Endothelial cell of umbilical vein (primary cell): ENCODE results near the gene MED29. TPM values are rescaled to one million over a fixed set of nuclear protein-coding genes. Genes with fewer than 3 reads are reported as not detected.

Source experiments
- BruUV-seq: library from RNA; stranded (reverse); fragments of 400-500 nt; replicated peaks from 2 replicates; lab custom pipeline; 2021; lab: Mats Ljungman, UMichigan
- CTCF ChIA-PET: fragments of 300-600, 350-600 bp; sonication (Branson Sonifier 250); formaldehyde crosslinking; loops from one replicate; lab custom pipeline; 2021; ENCODE audit warnings: antibody characterized with exemption, inconsistent platforms; lab: Charles Lee
- POLR2A ChIA-PET: fragments of 300-600, 350-600 bp; sonication (Branson Sonifier 250); formaldehyde crosslinking; loops from one replicate; lab custom pipeline; 2021; ENCODE audit warnings: antibody characterized with exemption, inconsistent platforms; lab: Charles Lee
- DNase-seq: peaks from one replicate; pipeline ENCODE4 v3.0.0-alpha.2; 2011; ENCODE audit warnings: low read depth, low spot score
- FAIRE-seq: peaks from 2 replicates; lab custom pipeline; 2011; peaks lifted over from hg19 to GRCh38; lab: Jason Lieb, UNC
- H2AFZ ChIP-seq: 2 replicates; pipeline ENCODE4 v1.6.0; 2012; ENCODE audit warnings: low read depth, low read length, control low read depth, inconsistent platforms
- H3K27ac ChIP-seq: 2 replicates; pipeline ENCODE4 v1.5.1; 2011; ENCODE audit warnings: low read depth, mild to moderate bottlenecking, control low read depth, low read length, moderate library complexity; ENCODE audit not compliant: insufficient read depth
- H3K27me3 ChIP-seq, 2 experiments: 2 replicates each; pipeline versions ENCODE4 v1.6.0 to v1.6.1; 2011; ENCODE audit warnings: low read length in 2 of 2, mixed read lengths in 1 of 2; ENCODE audit not compliant: control insufficient read depth in 2 of 2, insufficient read depth in 2 of 2
- H3K36me3 ChIP-seq, 2 experiments: 2 replicates in 1 of 2; 3 replicates in 1 of 2; pipeline ENCODE4 v1.5.1; 2011; ENCODE audit warnings: low read length in 2 of 2, mild to moderate bottlenecking in 1 of 2, moderate library complexity in 1 of 2; ENCODE audit not compliant: control insufficient read depth in 2 of 2, insufficient read depth in 2 of 2; ENCODE audit errors: extremely low read depth in 1 of 2
- H3K4me1 ChIP-seq: 3 replicates; pipeline ENCODE4 v1.5.1; 2011; ENCODE audit warnings: mild to moderate bottlenecking, low read length; ENCODE audit not compliant: control insufficient read depth, insufficient read depth; ENCODE audit errors: extremely low read depth
- H3K4me2 ChIP-seq: 2 replicates; pipeline ENCODE4 v1.6.1; 2011; ENCODE audit warnings: low read length, control low read depth, mixed read lengths; ENCODE audit not compliant: insufficient read depth
- H3K4me3 ChIP-seq, 3 experiments: fragments of 200-600 bp in 1 of 3; sonication (generic), shearing (Covaris generic) in 1 of 3; replicated peaks in 1 of 3; 2 replicates each; pipeline ENCODE4 v1.5.1; 2011 to 2016; ENCODE audit warnings: control low read depth in 3 of 3, low read length in 3 of 3, mild to moderate bottlenecking in 2 of 3, inconsistent platforms in 1 of 3, low read depth in 1 of 3, moderate library complexity in 1 of 3; ENCODE audit not compliant: insufficient read depth in 1 of 3
- H3K79me2 ChIP-seq: 2 replicates; pipeline ENCODE4 v1.6.0; 2012; ENCODE audit warnings: low read length, inconsistent platforms; ENCODE audit not compliant: control insufficient read depth, insufficient read depth
- H3K9ac ChIP-seq: replicated peaks from 2 replicates; pipeline ENCODE3; 2011; ENCODE audit warnings: low read length, control low read depth; ENCODE audit not compliant: insufficient read depth; ENCODE audit errors: extremely low read depth
- H3K9me1 ChIP-seq: replicated peaks from 3 replicates; pipeline ENCODE4 v1.6.0; 2011; ENCODE audit warnings: mild to moderate bottlenecking, low read length; ENCODE audit not compliant: control insufficient read depth, insufficient read depth; ENCODE audit errors: extremely low read depth
- H3K9me3 ChIP-seq: replicated peaks from 2 replicates; pipeline ENCODE4 v1.5.1; 2012; ENCODE audit warnings: low read length, inconsistent platforms; ENCODE audit not compliant: control insufficient read depth, insufficient read depth
- H4K20me1 ChIP-seq: replicated peaks from 2 replicates; pipeline ENCODE3; 2011; ENCODE audit warnings: mild to moderate bottlenecking, low read length; ENCODE audit not compliant: control insufficient read depth, insufficient read depth; ENCODE audit errors: extremely low read depth
- EZH2 ChIP-seq: IDR thresholded peaks from 2 replicates; pipeline ENCODE4 v1.6.1; 2012; ENCODE audit warnings: borderline replicate concordance, low read depth, mild to moderate bottlenecking, moderate library complexity, low read length, inconsistent platforms; ENCODE audit not compliant: severe bottlenecking
- FOS ChIP-seq: IDR thresholded peaks from 2 replicates; pipeline ENCODE4 v1.6.1; 2011; ENCODE audit warnings: mild to moderate bottlenecking, low read length, moderate library complexity, borderline replicate concordance; ENCODE audit not compliant: insufficient read depth
- GATA2 ChIP-seq: IDR thresholded peaks from 2 replicates; pipeline ENCODE4 v1.7.0; 2011; ENCODE audit warnings: low read depth, mild to moderate bottlenecking, moderate library complexity, mixed read lengths, low read length; ENCODE audit not compliant: insufficient read length, insufficient read depth
- JUN ChIP-seq: IDR thresholded peaks from 2 replicates; pipeline ENCODE4 v1.6.1; 2011; ENCODE audit warnings: borderline replicate concordance, low read depth; ENCODE audit not compliant: insufficient read length, insufficient read depth
- MAX ChIP-seq: IDR thresholded peaks from 2 replicates; pipeline ENCODE4 v1.6.1; 2011; ENCODE audit not compliant: insufficient read depth, insufficient read length
- MYC ChIP-seq: IDR thresholded peaks from one replicate; pipeline ENCODE4 v1.6.1; 2011; ENCODE audit warnings: mild to moderate bottlenecking, low read depth, low read length
- POLR2A ChIP-seq: IDR thresholded peaks from 2 replicates; pipeline ENCODE4 v1.6.1; 2012; ENCODE audit warnings: low read depth, mild to moderate bottlenecking, control low read depth, low read length
- POLR2AphosphoS5 ChIP-seq: IDR thresholded peaks from 2 replicates; pipeline ENCODE4 v1.6.1; 2012; ENCODE audit warnings: low read depth, mild to moderate bottlenecking, control low read depth, low read length, moderate library complexity; ENCODE audit not compliant: insufficient read depth
- dilution Hi-C: fragments of 300-500 bp; cut with MboI; formaldehyde crosslinking; loops from one replicate; pipeline ENCODE4 v1.15.0; 2019; ENCODE audit warnings: low sequenced_read_pairs; ENCODE audit not compliant: extremely low pct_ligation_motif_present
- intact Hi-C: fragments of 100-400 bp; cut with micrococcal nuclease; formaldehyde crosslinking; loops from one replicate; pipeline ENCODE4 v1.10.0; 2022
- polyA plus RNA-seq, 4 experiments: library from polyadenylated mRNA; depleted of rRNA in 3 of 4; stranded (reverse) in 3 of 4; unstranded in 1 of 4; fragments of >200 nt; gene quantifications; 2 replicates each; pipeline versions ENCODE4 v1.2.1 to v1.2.3, GENCODE V29; 2011 to 2012; ENCODE audit warnings: missing spikeins in 1 of 4
- total RNA-seq: library from RNA; stranded (reverse); gene quantifications from 2 replicates; pipeline ENCODE4 v1.2.3, GENCODE V29; 2021
- TF ChIP-seq, protein P1 (sequence below), 2 donors: IDR thresholded peaks; 1 replicate in 1 of 2; 2 replicates in 1 of 2; pipeline ENCODE4 v1.5.1; 2011; ENCODE audit warnings: low read length in 2 of 2, mild to moderate bottlenecking in 2 of 2, moderate library complexity in 2 of 2, control low read depth in 1 of 2, inconsistent platforms in 1 of 2, low read depth in 1 of 2; ENCODE audit not compliant: insufficient read depth in 1 of 2; ENCODE audit errors: extremely low read depth in 1 of 2

Gene MED29
- total and polyA plus RNA-seq, 2 donors (not counting 3 experiments of a cell fraction or from before 2014, with no cell fraction given): 25.5 to 50.4 TPM

GRCh38 chr19:39446365-39447084 is 55.3 kb downstream of the MED29 start:
- Histone ChIP-seq H3K4me2 (peak overlapping the region; percentile 84), H3K36me3 (peaks cover 6 to 9% of the 10 kb centered on the region in 2 experiments), H3K79me2 (peaks cover 67% of the 10 kb centered on the region), H3K27me3 (no peaks in the 10 kb centered on the region), H3K9ac (peak overlapping the region; percentile 99), H3K27ac (peak overlapping the region; percentile 94), H2AFZ (no peak overlapping the region), H3K9me1 (no peaks in the 10 kb centered on the region), H3K9me3 (no peaks in the 10 kb centered on the region), H3K4me3 (peak overlapping the region; percentile 85 to 98 (median 94)), H4K20me1 (no peaks in the 10 kb centered on the region), H3K4me1 (peaks cover 20% of the 10 kb centered on the region)
- ChIA-PET CTCF (interaction anchor here (1.5 kb wide), 1 partner anchor 11 kb away, joined by 3 read pairs; the partner anchor contains the start of gene RPS16), POLR2A (interaction anchor here (3.2 kb wide), 1 partner anchor 11 kb away, joined by 16 read pairs; the partner anchor contains the start of gene RPS16)
- no peak for TF ChIP-seq EZH2
- no peak for TF ChIP-seq JUN
- no peak for TF ChIP-seq MYC
- TF ChIP-seq GATA2: no peak
- no peak for TF ChIP-seq POLR2A
- TF ChIP-seq POLR2AphosphoS5: no peak
- TF ChIP-seq, protein P1, sequence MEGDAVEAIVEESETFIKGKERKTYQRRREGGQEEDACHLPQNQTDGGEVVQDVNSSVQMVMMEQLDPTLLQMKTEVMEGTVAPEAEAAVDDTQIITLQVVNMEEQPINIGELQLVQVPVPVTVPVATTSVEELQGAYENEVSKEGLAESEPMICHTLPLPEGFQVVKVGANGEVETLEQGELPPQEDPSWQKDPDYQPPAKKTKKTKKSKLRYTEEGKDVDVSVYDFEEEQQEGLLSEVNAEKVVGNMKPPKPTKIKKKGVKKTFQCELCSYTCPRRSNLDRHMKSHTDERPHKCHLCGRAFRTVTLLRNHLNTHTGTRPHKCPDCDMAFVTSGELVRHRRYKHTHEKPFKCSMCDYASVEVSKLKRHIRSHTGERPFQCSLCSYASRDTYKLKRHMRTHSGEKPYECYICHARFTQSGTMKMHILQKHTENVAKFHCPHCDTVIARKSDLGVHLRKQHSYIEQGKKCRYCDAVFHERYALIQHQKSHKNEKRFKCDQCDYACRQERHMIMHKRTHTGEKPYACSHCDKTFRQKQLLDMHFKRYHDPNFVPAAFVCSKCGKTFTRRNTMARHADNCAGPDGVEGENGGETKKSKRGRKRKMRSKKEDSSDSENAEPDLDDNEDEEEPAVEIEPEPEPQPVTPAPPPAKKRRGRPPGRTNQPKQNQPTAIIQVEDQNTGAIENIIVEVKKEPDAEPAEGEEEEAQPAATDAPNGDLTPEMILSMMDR (IDR thresholded peaks at IDR 0.05; ENCODE audit: extremely low read depth in 1 of 2, insufficient read depth in 1 of 2, low read depth in 1 of 2, low read length in 2 of 2): no peak
- TF ChIP-seq FOS: no peak
- no peak for TF ChIP-seq MAX
- dilution Hi-C loops: no loop called here
- intact Hi-C loops: loop anchor here (10.0 kb wide), 1 partner anchor 88 kb away; the partner anchor contains the start of gene EID2B
- no peak for DNase-seq
- no TSS peak for BruUV-seq
- peak; percentile 75 for FAIRE-seq
